ENCODE results near the gene SDK1.

The SDK1 gene

GRCh38 chr7:4010923-4011656 lies 710.0 kb downstream of the SDK1 start:
- H3K36me3 ChIP-seq (ENCODE audit: control insufficient read depth, insufficient read depth, low read length): no peaks in the 10 kb centered on the region
- H3K4me1 ChIP-seq: no peaks in the 10 kb centered on the region
- no peak overlapping the region for H3K4me2 ChIP-seq (ENCODE audit: low read length)
- no peaks in the 10 kb centered on the region for H3K79me2 ChIP-seq
- no peak overlapping the region for H2AFZ ChIP-seq
- TF ChIP-seq, protein P1, sequence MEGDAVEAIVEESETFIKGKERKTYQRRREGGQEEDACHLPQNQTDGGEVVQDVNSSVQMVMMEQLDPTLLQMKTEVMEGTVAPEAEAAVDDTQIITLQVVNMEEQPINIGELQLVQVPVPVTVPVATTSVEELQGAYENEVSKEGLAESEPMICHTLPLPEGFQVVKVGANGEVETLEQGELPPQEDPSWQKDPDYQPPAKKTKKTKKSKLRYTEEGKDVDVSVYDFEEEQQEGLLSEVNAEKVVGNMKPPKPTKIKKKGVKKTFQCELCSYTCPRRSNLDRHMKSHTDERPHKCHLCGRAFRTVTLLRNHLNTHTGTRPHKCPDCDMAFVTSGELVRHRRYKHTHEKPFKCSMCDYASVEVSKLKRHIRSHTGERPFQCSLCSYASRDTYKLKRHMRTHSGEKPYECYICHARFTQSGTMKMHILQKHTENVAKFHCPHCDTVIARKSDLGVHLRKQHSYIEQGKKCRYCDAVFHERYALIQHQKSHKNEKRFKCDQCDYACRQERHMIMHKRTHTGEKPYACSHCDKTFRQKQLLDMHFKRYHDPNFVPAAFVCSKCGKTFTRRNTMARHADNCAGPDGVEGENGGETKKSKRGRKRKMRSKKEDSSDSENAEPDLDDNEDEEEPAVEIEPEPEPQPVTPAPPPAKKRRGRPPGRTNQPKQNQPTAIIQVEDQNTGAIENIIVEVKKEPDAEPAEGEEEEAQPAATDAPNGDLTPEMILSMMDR (IDR thresholded peaks at IDR 0.05): no peak
- no peak overlapping the region for H3K27ac ChIP-seq
- H3K27me3 ChIP-seq (ENCODE audit: control insufficient read depth, insufficient read depth, low read length): no peaks in the 10 kb centered on the region
- H3K9me3 ChIP-seq (ENCODE audit: control insufficient read depth, low read length): no peaks in the 10 kb centered on the region
- no peak overlapping the region for H3K4me3 ChIP-seq (ENCODE audit: low read depth, low read length)
- no peak overlapping the region for H3K9ac ChIP-seq

- H3K36me3 ChIP-seq (ENCODE audit: control insufficient read depth, insufficient read depth, low read length): no peaks in the 10 kb centered on the region
- no peak overlapping the region for H3K4me3 ChIP-seq (ENCODE audit: low read depth, low read length)
- no peak overlapping the region for H2AFZ ChIP-seq
- no peak overlapping the region for H3K9ac ChIP-seq
- no peak overlapping the region for H3K27ac ChIP-seq
- no peaks in the 10 kb centered on the region for H3K79me2 ChIP-seq
- H3K4me2 ChIP-seq (ENCODE audit: low read length): no peak overlapping the region
- H3K9me3 ChIP-seq (ENCODE audit: control insufficient read depth, low read length): no peaks in the 10 kb centered on the region
- TF ChIP-seq, protein P1 (IDR thresholded peaks at IDR 0.05): no peak
- no peaks in the 10 kb centered on the region for H3K27me3 ChIP-seq (ENCODE audit: control insufficient read depth, insufficient read depth, low read length)
- no peaks in the 10 kb centered on the region for H3K4me1 ChIP-seq
Measured at GRCh38 chr7:4013793-4014192, 712.7 kb downstream of the SDK1 start.

DNA sequence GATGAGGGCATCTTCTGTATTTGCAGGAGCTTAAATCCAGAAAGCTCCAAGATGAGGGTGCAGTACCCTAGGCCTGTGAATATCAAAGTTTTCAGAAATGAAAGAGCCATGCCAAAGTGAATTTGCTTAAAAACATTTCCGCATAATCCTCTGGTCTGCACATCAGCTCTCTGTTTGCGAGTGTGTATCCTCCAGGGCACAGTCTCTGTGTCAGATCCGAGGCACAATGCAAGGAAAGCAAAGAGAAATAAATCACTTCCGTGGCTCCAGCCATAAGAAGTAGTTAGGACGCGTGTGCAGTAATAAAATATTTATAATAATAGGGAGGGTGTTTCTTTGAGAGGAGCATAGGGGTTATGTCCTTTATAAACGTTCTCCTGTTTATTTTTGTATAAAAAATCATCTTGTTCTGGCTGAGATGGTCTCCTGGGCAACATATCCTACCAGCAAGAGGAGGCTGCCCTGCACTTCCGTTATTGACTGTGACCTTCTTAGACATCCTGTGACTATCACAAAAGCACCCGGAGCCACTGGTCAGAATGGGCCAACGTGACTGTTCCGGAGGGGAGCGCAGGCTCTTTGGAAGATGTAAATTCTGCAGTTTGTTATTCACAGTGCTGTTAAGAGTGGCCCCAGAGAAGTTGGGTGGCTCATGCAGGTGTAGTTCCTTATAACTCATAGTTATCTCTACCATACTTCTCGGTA lies 713.4 kb downstream of the SDK1 start:
- Histone ChIP-seq H3K27me3 (ENCODE audit: control insufficient read depth, insufficient read depth, low read length) (no peaks in the 10 kb centered on the region), H2AFZ (no peak overlapping the region), H3K9ac (no peak overlapping the region), H3K9me3 (ENCODE audit: control insufficient read depth, low read length) (no peaks in the 10 kb centered on the region), H3K4me3 (ENCODE audit: low read depth, low read length) (no peak overlapping the region), H3K79me2 (no peaks in the 10 kb centered on the region), H3K4me2 (ENCODE audit: low read length) (no peak overlapping the region), H3K36me3 (ENCODE audit: control insufficient read depth, insufficient read depth, low read length) (no peaks in the 10 kb centered on the region), H3K4me1 (no peaks in the 10 kb centered on the region), H3K27ac (no peak overlapping the region)
- TF ChIP-seq, protein P1 (IDR thresholded peaks at IDR 0.05): no peak

DNA sequence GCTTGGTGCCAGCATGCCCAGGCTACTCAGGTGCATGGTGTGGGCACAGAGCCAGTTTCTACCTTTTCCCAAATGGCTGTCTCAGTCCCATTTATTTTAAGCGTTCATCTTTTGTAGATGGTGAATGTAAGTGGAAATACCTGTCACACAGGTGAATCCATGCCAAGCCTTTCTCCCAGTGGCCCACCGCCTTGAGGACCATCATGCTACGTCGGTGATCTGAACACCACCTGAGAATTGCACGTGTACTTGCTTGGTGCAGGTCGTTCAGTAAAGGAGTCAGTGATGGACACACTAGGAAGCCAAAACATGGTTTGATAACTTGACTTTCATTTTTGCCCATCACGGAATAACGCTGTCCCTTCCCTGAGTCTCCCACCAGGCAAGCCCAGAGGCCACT lies 714.3 kb downstream of the SDK1 start:
- Histone ChIP-seq H3K4me1 (no peaks in the 10 kb centered on the region), H2AFZ (no peak overlapping the region), H3K27me3 (ENCODE audit: control insufficient read depth, insufficient read depth, low read length) (no peaks in the 10 kb centered on the region), H3K9ac (no peak overlapping the region), H3K4me3 (ENCODE audit: low read depth, low read length) (no peak overlapping the region), H3K27ac (no peak overlapping the region), H3K79me2 (no peaks in the 10 kb centered on the region), H3K36me3 (ENCODE audit: control insufficient read depth, insufficient read depth, low read length) (no peaks in the 10 kb centered on the region), H3K9me3 (ENCODE audit: control insufficient read depth, low read length) (no peaks in the 10 kb centered on the region), H3K4me2 (ENCODE audit: low read length) (no peak overlapping the region)
- TF ChIP-seq, protein P1 (IDR thresholded peaks at IDR 0.05): no peak

All from parathyroid adenoma (tissue), 2 donors.